Activated CD8-positive, alpha-beta T cell treated with anti-CD3 and anti-CD28 coated beads for 36 hours (primary cell): Measurements from ENCODE around the gene ATP8A1. TPM values are rescaled to one million over a fixed set of nuclear protein-coding genes. Genes with fewer than 3 reads are reported as not detected.

Experiments used
- ATAC-seq: fragments of 200-7000 bp; cut with Tn5 transposase; one replicate; pipeline ENCODE4 v1.10.0; 2021; ENCODE audit warnings: mild to moderate bottlenecking, moderate library complexity
- CTCF ChIA-PET: fragments of 350-600 bp; sonication (Branson Sonifier 250); formaldehyde crosslinking; loops from one replicate; lab custom pipeline; 2021; ENCODE audit warnings: antibody characterized with exemption; lab: Charles Lee
- POLR2A ChIA-PET: fragments of 350-600 bp; sonication (Branson Sonifier 250); formaldehyde crosslinking; loops from one replicate; lab custom pipeline; 2021; ENCODE audit warnings: antibody characterized with exemption; lab: Charles Lee
- DNase-seq: peaks from one replicate; pipeline ENCODE4 v3.0.0-alpha.2; 2020
- H3K27ac Mint-ChIP-seq: one replicate; pipeline ENCODE4 v1.8.0; 2021; ENCODE audit warnings: mild to moderate bottlenecking, mixed read lengths
- H3K27me3 Mint-ChIP-seq: one replicate; pipeline ENCODE4 v1.8.0; 2021; ENCODE audit warnings: mixed read lengths
- H3K36me3 Mint-ChIP-seq: one replicate; pipeline ENCODE4 v1.8.0; 2021; ENCODE audit warnings: low read depth, mixed read lengths
- H3K4me1 Mint-ChIP-seq: one replicate; pipeline ENCODE4 v1.8.0; 2021; ENCODE audit warnings: low read depth, mixed read lengths
- H3K4me3 Mint-ChIP-seq: one replicate; pipeline ENCODE4 v1.8.0; 2021; ENCODE audit warnings: mild to moderate bottlenecking, moderate library complexity, mixed read lengths
- H3K9me3 Mint-ChIP-seq: one replicate; pipeline ENCODE4 v1.8.0; 2021; ENCODE audit warnings: mixed read lengths
- intact Hi-C: fragments of 100-400 bp; cut with micrococcal nuclease; formaldehyde crosslinking; loops from one replicate; pipeline ENCODE4 v1.10.0; 2022
- total RNA-seq, 2 experiments: library from RNA; stranded (reverse); gene quantifications; one replicate each; pipeline ENCODE4 v1.2.3, GENCODE V29; 2021
- TF ChIP-seq, protein P1 (sequence below): fragments of 200-600 bp; IDR thresholded peaks from one replicate; pipeline ENCODE4 v1.8.0; 2022; ENCODE audit warnings: antibody characterized with exemption, mild to moderate bottlenecking

Gene ATP8A1
- total RNA-seq, 2 experiments from 2014 or later = 28.1 to 30.7 TPM

GRCh38 chr4:42579903-42580302 lies 77.0 kb downstream of the ATP8A1 start:
- ATAC-seq = peak; percentile 95
- intact Hi-C loops = no loop called here

DNA sequence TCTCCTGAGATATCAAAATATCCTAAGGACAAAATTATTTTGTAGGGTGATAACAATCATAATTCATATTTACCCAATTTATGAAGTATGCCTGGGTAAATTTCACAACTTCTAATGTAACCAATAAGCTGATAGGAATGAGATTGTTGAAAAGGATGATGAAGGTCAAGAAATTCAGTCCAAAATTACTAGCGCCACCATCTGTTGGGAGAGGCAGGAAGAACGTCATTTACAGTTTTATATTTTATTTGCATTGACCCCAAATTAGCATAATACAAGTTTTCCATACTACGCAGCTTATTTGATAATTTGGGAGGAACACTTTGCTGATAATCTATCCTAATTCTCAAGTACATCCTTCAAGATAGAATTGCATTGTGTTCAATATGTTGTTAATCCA lies 78.7 kb downstream of the ATP8A1 start:
- Mint-ChIP-seq H3K27ac (no peak overlapping the region), H3K27me3 (no peaks in the 10 kb centered on the region), H3K36me3 (peaks cover 29% of the 10 kb centered on the region), H3K9me3 (no peaks in the 10 kb centered on the region), H3K4me1 (peaks cover 13% of the 10 kb centered on the region), H3K4me3 (no peak overlapping the region)
- TF ChIP-seq, protein P1, sequence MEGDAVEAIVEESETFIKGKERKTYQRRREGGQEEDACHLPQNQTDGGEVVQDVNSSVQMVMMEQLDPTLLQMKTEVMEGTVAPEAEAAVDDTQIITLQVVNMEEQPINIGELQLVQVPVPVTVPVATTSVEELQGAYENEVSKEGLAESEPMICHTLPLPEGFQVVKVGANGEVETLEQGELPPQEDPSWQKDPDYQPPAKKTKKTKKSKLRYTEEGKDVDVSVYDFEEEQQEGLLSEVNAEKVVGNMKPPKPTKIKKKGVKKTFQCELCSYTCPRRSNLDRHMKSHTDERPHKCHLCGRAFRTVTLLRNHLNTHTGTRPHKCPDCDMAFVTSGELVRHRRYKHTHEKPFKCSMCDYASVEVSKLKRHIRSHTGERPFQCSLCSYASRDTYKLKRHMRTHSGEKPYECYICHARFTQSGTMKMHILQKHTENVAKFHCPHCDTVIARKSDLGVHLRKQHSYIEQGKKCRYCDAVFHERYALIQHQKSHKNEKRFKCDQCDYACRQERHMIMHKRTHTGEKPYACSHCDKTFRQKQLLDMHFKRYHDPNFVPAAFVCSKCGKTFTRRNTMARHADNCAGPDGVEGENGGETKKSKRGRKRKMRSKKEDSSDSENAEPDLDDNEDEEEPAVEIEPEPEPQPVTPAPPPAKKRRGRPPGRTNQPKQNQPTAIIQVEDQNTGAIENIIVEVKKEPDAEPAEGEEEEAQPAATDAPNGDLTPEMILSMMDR = no peak
- intact Hi-C loops = no loop called here
- ATAC-seq (no peak), DNase-seq (no peak)
- ChIA-PET CTCF (interaction anchor here (1.6 kb wide), 1 partner anchor 9 kb away, joined by 8 read pairs; no protein-coding TSS in a partner anchor), POLR2A (no interaction called here)

More at GRCh38 chr4:42579903-42580302, 77.0 kb downstream of the ATP8A1 start:
- POLR2A ChIA-PET = interaction anchor here (1.2 kb wide), 1 partner anchor 27 kb away, joined by 3 read pairs; no protein-coding TSS in a partner anchor
- TF ChIP-seq, protein P1 = no peak
- peak; percentile 30 for DNase-seq
- H3K4me1 Mint-ChIP-seq = peaks cover 13% of the 10 kb centered on the region
- H3K27ac Mint-ChIP-seq = peak overlapping the region; percentile 78
- H3K4me3 Mint-ChIP-seq = no peak overlapping the region
- CTCF ChIA-PET = interaction anchor here (1.0 to 1.6 kb wide), 2 partner anchors 11 to 188 kb away, joined by 3 to 5 read pairs; no protein-coding TSS in a partner anchor
- H3K27me3 Mint-ChIP-seq = no peaks in the 10 kb centered on the region
- H3K36me3 Mint-ChIP-seq = peaks cover 32% of the 10 kb centered on the region
- no peaks in the 10 kb centered on the region for H3K9me3 Mint-ChIP-seq

DNA sequence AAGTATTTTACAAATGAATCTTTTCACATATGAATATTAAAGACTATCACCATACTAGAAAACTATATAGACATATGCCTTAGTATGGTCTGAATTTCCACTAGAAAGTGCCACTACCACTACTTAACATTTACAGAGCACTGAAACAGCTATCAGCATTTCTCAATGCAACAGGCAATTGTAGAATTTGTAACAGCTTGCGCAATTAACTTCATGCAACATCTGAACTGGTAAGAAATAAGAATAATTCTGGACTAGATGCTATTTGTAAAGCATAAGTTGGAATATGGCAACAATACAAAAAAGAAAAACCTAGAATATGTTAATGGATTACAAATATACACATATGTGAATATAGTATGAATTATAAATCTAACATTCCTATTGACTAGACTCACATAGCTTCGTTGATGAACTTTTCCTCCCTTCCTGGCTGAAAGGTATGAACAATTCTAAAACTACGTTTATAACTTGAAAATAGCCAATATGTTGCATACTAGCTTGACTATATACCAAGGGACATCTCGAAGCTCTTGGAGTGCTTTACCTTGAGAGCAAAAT lies 82.0 kb downstream of the ATP8A1 start:
- TF ChIP-seq, protein P1 = no peak
- Mint-ChIP-seq H3K4me1 (peaks cover 5% of the 10 kb centered on the region), H3K27ac (no peak overlapping the region), H3K4me3 (no peak overlapping the region), H3K27me3 (no peaks in the 10 kb centered on the region), H3K36me3 (peaks cover 14% of the 10 kb centered on the region), H3K9me3 (no peaks in the 10 kb centered on the region)
- intact Hi-C loops = no loop called here
- CTCF ChIA-PET = interaction anchor here (1.4 kb wide), 1 partner anchor 193 kb away, joined by 4 read pairs; no protein-coding TSS in a partner anchor
- POLR2A ChIA-PET = no interaction called here
- DNase-seq (no peak), ATAC-seq (no peak)

GRCh38 chr4:42573249-42573648 lies 83.7 kb downstream of the ATP8A1 start:
- Mint-ChIP-seq H3K4me3 (no peak overlapping the region), H3K27ac (no peak overlapping the region), H3K9me3 (no peaks in the 10 kb centered on the region), H3K27me3 (no peaks in the 10 kb centered on the region), H3K36me3 (peaks cover 11% of the 10 kb centered on the region), H3K4me1 (no peaks in the 10 kb centered on the region)
- CTCF ChIA-PET = no interaction called here
- ATAC-seq = no peak
- intact Hi-C loops = no loop called here
- no peak for DNase-seq
- TF ChIP-seq, protein P1 = no peak
- POLR2A ChIA-PET = no interaction called here

DNA sequence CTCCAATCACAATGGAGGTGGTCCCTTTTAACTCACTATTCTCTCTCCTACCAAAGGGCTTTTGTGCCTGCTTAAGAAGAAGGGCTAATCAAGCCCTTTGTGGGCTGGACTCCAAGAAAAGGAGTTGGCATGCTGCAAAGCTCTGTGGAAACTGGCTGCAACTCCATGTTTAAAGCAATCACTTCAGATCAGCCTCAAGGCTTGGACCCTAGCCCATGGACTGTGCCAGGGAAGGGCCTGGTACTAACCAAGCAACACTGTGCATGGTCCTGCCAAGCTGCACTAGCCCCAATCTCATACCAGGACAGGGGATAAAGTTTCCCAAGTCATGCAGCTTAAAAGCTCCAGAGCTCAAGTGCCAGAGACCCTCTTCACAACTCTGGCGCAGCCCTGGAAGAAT lies 86.7 kb downstream of the ATP8A1 start:
- intact Hi-C loops = no loop called here
- peak overlapping the region; percentile 2 for H3K27ac Mint-ChIP-seq
- no peaks in the 10 kb centered on the region for H3K27me3 Mint-ChIP-seq
- ChIA-PET POLR2A (interaction anchor here (0.6 kb wide), 1 partner anchor 12 kb away, joined by 5 read pairs; no protein-coding TSS in a partner anchor), CTCF (interaction anchor here (0.6 to 4.0 kb wide), 6 partner anchors 12 to 294 kb away, joined by 3 to 19 read pairs (median 4); partner anchors contain the start of gene ATP8A1)
- H3K4me1 Mint-ChIP-seq = no peaks in the 10 kb centered on the region
- H3K9me3 Mint-ChIP-seq = no peaks in the 10 kb centered on the region
- H3K4me3 Mint-ChIP-seq = no peak overlapping the region
- DNase-seq (no peak), ATAC-seq (no peak)
- TF ChIP-seq, protein P1 = no peak
- no peaks in the 10 kb centered on the region for H3K36me3 Mint-ChIP-seq
